H9 (cell line): Measurements from ENCODE around the gene PWWP2B. TPM values are rescaled to one million over a fixed set of nuclear protein-coding genes. Genes with fewer than 3 reads are reported as not detected.

Experiments used
- DNase-seq: peaks from one replicate; pipeline ENCODE4 v3.0.0-alpha.2; 2017
- H2AFZ ChIP-seq: one replicate; pipeline ENCODE4 v1.6.1; 2013; ENCODE audit warnings: mild to moderate bottlenecking, low read length, control low read depth, moderate library complexity
- H2AK5ac ChIP-seq: 2 replicates; pipeline ENCODE4 v1.6.1; 2013; ENCODE audit warnings: low read length, control low read depth, mixed read lengths; ENCODE audit not compliant: insufficient read length
- H2BK120ac ChIP-seq: one replicate; pipeline ENCODE4 v1.6.1; 2013; ENCODE audit warnings: low read depth, mild to moderate bottlenecking, low read length, control low read depth, inconsistent platforms; ENCODE audit not compliant: poor library complexity, severe bottlenecking
- H2BK12ac ChIP-seq: 2 replicates; pipeline ENCODE4 v1.6.1; 2013; ENCODE audit warnings: low read length, control low read depth, mixed read lengths, low read depth; ENCODE audit not compliant: insufficient read length
- H2BK15ac ChIP-seq: 2 replicates; pipeline ENCODE4 v1.6.1; 2013; ENCODE audit warnings: low read depth, low read length, control low read depth
- H2BK20ac ChIP-seq: one replicate; pipeline ENCODE4 v1.6.1; 2013; ENCODE audit warnings: low read depth, mild to moderate bottlenecking, low read length, control low read depth, inconsistent platforms; ENCODE audit not compliant: poor library complexity, severe bottlenecking
- H2BK5ac ChIP-seq: 2 replicates; pipeline ENCODE4 v1.6.1; 2013; ENCODE audit warnings: low read length, control low read depth, mixed read lengths; ENCODE audit not compliant: insufficient read length
- H3K14ac ChIP-seq: 2 replicates; pipeline ENCODE4 v1.6.1; 2013; ENCODE audit warnings: low read length, control low read depth; ENCODE audit not compliant: insufficient read depth
- H3K18ac ChIP-seq: 2 replicates; pipeline ENCODE4 v1.6.1; 2013; ENCODE audit warnings: low read depth, mild to moderate bottlenecking, mixed read lengths, low read length, control low read depth; ENCODE audit not compliant: insufficient read length
- H3K23ac ChIP-seq: 2 replicates; pipeline ENCODE4 v1.6.1; 2013; ENCODE audit warnings: low read length, control low read depth, mixed read lengths, low read depth; ENCODE audit not compliant: insufficient read length
- H3K23me2 ChIP-seq: 2 replicates; pipeline ENCODE4 v1.6.1; 2013; ENCODE audit warnings: low read depth, mild to moderate bottlenecking, mixed read lengths, low read length, control low read depth; ENCODE audit not compliant: insufficient read length, poor library complexity, severe bottlenecking
- H3K27ac ChIP-seq: 2 replicates; pipeline ENCODE4 v1.5.1; 2013; ENCODE audit warnings: low read length, control low read depth, mixed read lengths, low read depth; ENCODE audit not compliant: insufficient read length
- H3K27me3 ChIP-seq: 2 replicates; pipeline ENCODE4 v1.6.1; 2013; ENCODE audit warnings: low read length, control low read depth, inconsistent platforms; ENCODE audit not compliant: insufficient read depth
- H3K4ac ChIP-seq: 2 replicates; pipeline ENCODE4 v1.6.1; 2013; ENCODE audit warnings: low read depth, mild to moderate bottlenecking, control low read depth, inconsistent platforms, low read length, moderate library complexity
- H3K4me1 ChIP-seq: 2 replicates; pipeline ENCODE4 v1.6.1; 2013; ENCODE audit warnings: low read length, control low read depth, inconsistent platforms; ENCODE audit not compliant: insufficient read depth
- H3K4me2 ChIP-seq: 2 replicates; pipeline ENCODE4 v1.6.1; 2013; ENCODE audit warnings: low read length, control low read depth, mixed read lengths; ENCODE audit not compliant: insufficient read length, insufficient read depth
- H3K56ac ChIP-seq: 2 replicates; pipeline ENCODE4 v1.6.1; 2013; ENCODE audit warnings: low read depth, mild to moderate bottlenecking, mixed read lengths, low read length, control low read depth; ENCODE audit not compliant: insufficient read length
- H3K79me1 ChIP-seq: 2 replicates; pipeline ENCODE4 v1.6.1; 2013; ENCODE audit warnings: low read depth, mild to moderate bottlenecking, moderate library complexity, low read length, control low read depth, inconsistent platforms; ENCODE audit not compliant: insufficient read depth, poor library complexity, severe bottlenecking
- H3K79me2 ChIP-seq: 2 replicates; pipeline ENCODE4 v1.6.1; 2013; ENCODE audit warnings: low read length, control low read depth, inconsistent platforms; ENCODE audit not compliant: insufficient read depth
- H3K9ac ChIP-seq: 2 replicates; pipeline ENCODE4 v1.6.1; 2013; ENCODE audit warnings: low read length, control low read depth, mixed read lengths; ENCODE audit not compliant: insufficient read length; ENCODE audit errors: extremely low read depth
- H3K9me3 ChIP-seq: one replicate; pipeline ENCODE4 v1.6.1; 2013; ENCODE audit warnings: low read depth, low read length, inconsistent platforms; ENCODE audit not compliant: control insufficient read depth
- H3T11ph ChIP-seq: one replicate; pipeline ENCODE4 v1.6.1; 2013; ENCODE audit warnings: mild to moderate bottlenecking, low read length, control low read depth, inconsistent platforms
- H4K20me1 ChIP-seq: one replicate; pipeline ENCODE4 v1.6.1; 2013; ENCODE audit not compliant: control insufficient read depth, insufficient read length, insufficient read depth
- H4K5ac ChIP-seq: 2 replicates; pipeline ENCODE4 v1.6.1; 2013; ENCODE audit warnings: low read depth, mild to moderate bottlenecking, mixed read lengths, low read length, control low read depth; ENCODE audit not compliant: insufficient read length
- H4K8ac ChIP-seq: replicated peaks from 2 replicates; pipeline ENCODE4 v1.6.1; 2013; ENCODE audit warnings: low read length, control low read depth, mixed read lengths, low read depth; ENCODE audit not compliant: insufficient read length
- H4K91ac ChIP-seq: 2 replicates; pipeline ENCODE4 v1.6.1; 2013; ENCODE audit warnings: low read depth, mild to moderate bottlenecking, moderate library complexity, mixed read lengths, low read length, control low read depth; ENCODE audit not compliant: insufficient read length
- H3K27ac Mint-ChIP-seq, 3 experiments: 2 replicates in 2 of 3; 3 replicates in 1 of 3; pipeline ENCODE4 v1.8.0; 2020 to 2021; ENCODE audit warnings: mixed read lengths in 3 of 3, mild to moderate bottlenecking in 1 of 3, moderate library complexity in 1 of 3
- H3K27me3 Mint-ChIP-seq: 2 replicates; pipeline ENCODE4 v1.8.0; 2021; ENCODE audit warnings: low read depth, mild to moderate bottlenecking, moderate library complexity, mixed read lengths
- H3K36me3 Mint-ChIP-seq, 3 experiments: 2 replicates in 2 of 3; 3 replicates in 1 of 3; pipeline ENCODE4 v1.8.0; 2020 to 2021; ENCODE audit warnings: low read depth in 3 of 3, mixed read lengths in 3 of 3; ENCODE audit not compliant: insufficient read depth in 1 of 3
- H3K4me1 Mint-ChIP-seq, 2 experiments: 2 replicates each; pipeline ENCODE4 v1.8.0; 2020; ENCODE audit warnings: mixed read lengths in 2 of 2
- H3K4me3 Mint-ChIP-seq, 2 experiments: 2 replicates in 1 of 2; 3 replicates in 1 of 2; pipeline ENCODE4 v1.8.0; 2020 to 2021; ENCODE audit warnings: mild to moderate bottlenecking in 2 of 2, mixed read lengths in 2 of 2, moderate library complexity in 1 of 2
- H3K9me3 Mint-ChIP-seq, 2 experiments: 2 replicates in 1 of 2; 3 replicates in 1 of 2; pipeline ENCODE4 v1.8.0; 2020; ENCODE audit warnings: mild to moderate bottlenecking in 2 of 2, mixed read lengths in 2 of 2, moderate library complexity in 1 of 2
- CTCF ChIP-seq: fragments of 200-600 bp; sonication (generic); conservative IDR thresholded peaks from 3 replicates; pipeline ENCODE4 v1.8.0; 2021; ENCODE audit warnings: antibody characterized with exemption, mild to moderate bottlenecking
- WGBS: extraction: QIAGEN DNeasy Blood & Tissue Kit; methylation state at CpG from one replicate; pipeline ENCODE4 v1.1.7; 2013; ENCODE audit warnings: missing lambda C conversion rate, low lambda C conversion rate, mixed read lengths; ENCODE audit not compliant: insufficient read length; ENCODE audit errors: extremely low coverage; 5-methylcytosine and 5-hydroxymethylcytosine counted together
- total RNA-seq: library from RNA; stranded (reverse); gene quantifications from 2 replicates; pipeline ENCODE4 v1.2.1, GENCODE V29; 2021

The PWWP2B gene
- total RNA-seq, 1 experiment from 2014 or later: 10.0 TPM

- Histone ChIP-seq H3K4ac (no peak overlapping the region), H4K8ac (no peak overlapping the region), H2BK15ac (no peak overlapping the region), H2AFZ (no peak overlapping the region), H3K79me1 (no peaks in the 10 kb centered on the region), H3K18ac (no peak overlapping the region), H4K5ac (no peak overlapping the region), H4K91ac (no peak overlapping the region), H3K27me3 (no peaks in the 10 kb centered on the region), H3K79me2 (no peaks in the 10 kb centered on the region), H3K4me1 (no peaks in the 10 kb centered on the region; the same call in 1 of the 2 replicates), H3T11ph (no peak overlapping the region), H3K23me2 (peaks cover 7% of the 10 kb centered on the region), H3K14ac (no peak overlapping the region), H2BK120ac (no peak overlapping the region), H3K9me3 (no peaks in the 10 kb centered on the region), H3K4me2 (no peak overlapping the region), H2BK5ac (no peak overlapping the region), H3K27ac (no peak overlapping the region), H2AK5ac (no peak overlapping the region), H3K9ac (no peak overlapping the region), H2BK20ac (no peak overlapping the region), H2BK12ac (no peak overlapping the region), H4K20me1 (no peaks in the 10 kb centered on the region), H3K56ac (no peak overlapping the region), H3K23ac (no peak overlapping the region)
- Mint-ChIP-seq H3K27ac (no peak overlapping the region), H3K4me1 (peaks cover 9 to 15% of the 10 kb centered on the region in 2 experiments), H3K27me3 (peaks cover 18% of the 10 kb centered on the region), H3K9me3 (peaks cover 8 to 9% of the 10 kb centered on the region in 2 experiments), H3K4me3 (peak overlapping the region in 1 of 2 experiments; percentile 55; a peak in 1 of 5 replicates), H3K36me3 (peaks cover 0 to 8% (median 7%) of the 10 kb centered on the region in 3 experiments; a peak in 3 of 7 replicates)
- no peak for TF ChIP-seq CTCF
- no CpG with 5 or more reads among the region's 12 CpGs for WGBS
- DNase-seq: no peak
Observed at GRCh38 chr10:132394936-132395703, 1.9 kb upstream of the PWWP2B start.
